OCI-LY3 (cell line): Measurements from ENCODE around the gene ATP2A2.
A peak's percentile ranks its signal among the peaks of the same experiment; 100 is the strongest.

Experiments used
- H2AFZ ChIP-seq: fragments of 200-600, 300-600 bp; shearing (Covaris generic); 2 replicates; pipeline ENCODE4 v1.6.0; 2014; ENCODE audit warnings: antibody characterized with exemption, low read depth, low read length
- H3K27ac ChIP-seq: fragments of 200-600, 300-600 bp; sonication (generic); 2 replicates; pipeline ENCODE4 v1.5.1; 2014; ENCODE audit warnings: mild to moderate bottlenecking, low read length, moderate library complexity, mixed read lengths
- H3K27me3 ChIP-seq: fragments of 200-600, 300-600 bp; sonication (generic); 2 replicates; pipeline ENCODE4 v1.6.1; 2014; ENCODE audit warnings: low read depth, low read length, mixed read lengths
- H3K36me3 ChIP-seq: fragments of 200-600, 300-600 bp; sonication (generic); replicated peaks from 2 replicates; pipeline ENCODE3; 2014; ENCODE audit warnings: low read depth, low read length, mixed read lengths
- H3K4me1 ChIP-seq: fragments of 300-600, 200-600 bp; sonication (generic); 2 replicates; pipeline ENCODE4 v1.6.1; 2014; ENCODE audit warnings: low read length, mixed read lengths
- H3K4me2 ChIP-seq: fragments of 200-600, 300-600 bp; sonication (generic); 2 replicates; pipeline ENCODE4 v1.6.1; 2014; ENCODE audit warnings: low read length, mixed read lengths
- H3K4me3 ChIP-seq: fragments of 300-600, 200-600 bp; sonication (generic); 2 replicates; pipeline ENCODE4 v1.5.1; 2014; ENCODE audit warnings: antibody characterized with exemption, mild to moderate bottlenecking, low read length, moderate library complexity
- H3K79me2 ChIP-seq: fragments of 300-600, 200-600 bp; shearing (Covaris generic); 2 replicates; pipeline ENCODE4 v1.6.1; 2014; ENCODE audit warnings: mild to moderate bottlenecking, low read length, mixed read lengths
- H3K9ac ChIP-seq: fragments of 300-600, 200-600 bp; shearing (Covaris generic); 2 replicates; pipeline ENCODE4 v1.6.0; 2014; ENCODE audit warnings: mild to moderate bottlenecking, low read length, moderate library complexity
- H3K9me3 ChIP-seq: fragments of 200-600, 300-600 bp; shearing (Covaris generic); 2 replicates; pipeline ENCODE4 v1.6.1; 2014; ENCODE audit warnings: low read length, mixed read lengths; ENCODE audit not compliant: insufficient read depth
- H4K20me1 ChIP-seq: fragments of 200-600, 300-600 bp; sonication (generic); 2 replicates; pipeline ENCODE4 v1.6.1; 2016; ENCODE audit warnings: low read length, mixed read lengths; ENCODE audit not compliant: insufficient read depth
- EZH2phosphoT487 ChIP-seq: fragments of 200-600 bp; shearing (Covaris generic); IDR thresholded peaks from 2 replicates; pipeline ENCODE4 v1.6.1; 2018; ENCODE audit warnings: antibody characterized with exemption, mixed run types, low read depth
- TF ChIP-seq, protein P1 (sequence below): fragments of 200-600, 300-600 bp; sonication (generic); IDR thresholded peaks from 2 replicates; pipeline ENCODE4 v1.5.1; 2014; ENCODE audit warnings: antibody characterized with exemption, low read length, low read depth

The ATP2A2 gene

DNA sequence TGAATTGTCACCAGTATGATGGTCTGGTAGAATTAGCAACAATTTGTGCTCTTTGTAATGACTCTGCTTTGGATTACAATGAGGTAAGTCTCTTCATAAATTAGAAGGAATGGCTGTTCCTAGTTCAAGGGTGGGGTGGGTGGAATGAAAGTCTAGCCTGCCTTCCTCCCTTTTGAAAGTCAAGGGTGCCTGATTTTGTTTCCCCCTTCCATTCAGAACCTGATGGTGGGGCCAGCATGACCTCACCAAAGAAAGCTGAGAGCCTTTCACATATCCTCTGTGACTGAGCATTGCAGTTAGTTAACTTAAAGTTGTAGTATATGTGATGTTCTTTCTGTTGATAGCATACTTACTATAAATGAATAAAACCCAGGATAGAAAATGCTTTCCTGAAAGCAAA, 52.2 kb downstream of the ATP2A2 start:
- Histone ChIP-seq H2AFZ (no peak overlapping the region), H3K4me2 (no peak overlapping the region), H3K27me3 (no peaks in the 10 kb centered on the region), H3K4me3 (no peak overlapping the region), H3K36me3 (peaks cover 88% of the 10 kb centered on the region), H3K9me3 (no peaks in the 10 kb centered on the region), H3K9ac (no peak overlapping the region), H3K27ac (no peak overlapping the region), H3K4me1 (peaks cover 6% of the 10 kb centered on the region), H3K79me2 (peaks cover 71% of the 10 kb centered on the region), H4K20me1 (peaks cover 43% of the 10 kb centered on the region)
- TF ChIP-seq EZH2phosphoT487: no peak
- TF ChIP-seq, protein P1, sequence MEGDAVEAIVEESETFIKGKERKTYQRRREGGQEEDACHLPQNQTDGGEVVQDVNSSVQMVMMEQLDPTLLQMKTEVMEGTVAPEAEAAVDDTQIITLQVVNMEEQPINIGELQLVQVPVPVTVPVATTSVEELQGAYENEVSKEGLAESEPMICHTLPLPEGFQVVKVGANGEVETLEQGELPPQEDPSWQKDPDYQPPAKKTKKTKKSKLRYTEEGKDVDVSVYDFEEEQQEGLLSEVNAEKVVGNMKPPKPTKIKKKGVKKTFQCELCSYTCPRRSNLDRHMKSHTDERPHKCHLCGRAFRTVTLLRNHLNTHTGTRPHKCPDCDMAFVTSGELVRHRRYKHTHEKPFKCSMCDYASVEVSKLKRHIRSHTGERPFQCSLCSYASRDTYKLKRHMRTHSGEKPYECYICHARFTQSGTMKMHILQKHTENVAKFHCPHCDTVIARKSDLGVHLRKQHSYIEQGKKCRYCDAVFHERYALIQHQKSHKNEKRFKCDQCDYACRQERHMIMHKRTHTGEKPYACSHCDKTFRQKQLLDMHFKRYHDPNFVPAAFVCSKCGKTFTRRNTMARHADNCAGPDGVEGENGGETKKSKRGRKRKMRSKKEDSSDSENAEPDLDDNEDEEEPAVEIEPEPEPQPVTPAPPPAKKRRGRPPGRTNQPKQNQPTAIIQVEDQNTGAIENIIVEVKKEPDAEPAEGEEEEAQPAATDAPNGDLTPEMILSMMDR: no peak

DNA sequence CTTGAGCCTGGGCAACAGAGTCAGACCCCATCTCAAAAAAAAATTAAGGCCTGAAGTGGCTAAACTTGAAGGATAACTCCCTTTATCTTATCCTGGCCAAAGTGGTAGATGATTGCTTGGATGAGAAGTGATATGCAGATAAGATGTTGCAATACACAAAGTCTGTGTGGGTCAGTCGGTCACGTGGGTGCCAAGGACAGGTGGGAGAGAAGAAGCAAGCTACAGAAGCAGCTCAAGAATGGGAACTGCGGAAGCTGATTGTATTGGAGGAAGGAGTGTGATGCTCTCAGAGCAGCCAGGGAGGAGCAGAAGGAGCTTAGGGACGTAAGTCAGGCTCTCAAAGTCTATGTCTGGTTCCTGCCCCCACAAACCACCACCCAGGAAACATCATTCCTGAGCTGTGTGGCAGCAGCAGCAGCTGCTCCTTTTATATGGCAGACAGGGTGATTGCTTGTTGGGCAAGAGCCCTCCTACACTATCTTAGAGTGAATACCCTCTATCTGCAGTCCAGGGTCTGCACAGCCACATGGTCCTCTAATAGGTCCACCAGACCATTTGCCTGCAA, 54.5 kb downstream of the ATP2A2 start:
- no peak overlapping the region for H3K27ac ChIP-seq
- no peak overlapping the region for H3K4me2 ChIP-seq
- no peak overlapping the region for H3K4me3 ChIP-seq
- no peaks in the 10 kb centered on the region for H3K27me3 ChIP-seq
- H3K36me3 ChIP-seq: peaks cover 89% of the 10 kb centered on the region
- TF ChIP-seq, protein P1: no peak
- no peak for TF ChIP-seq EZH2phosphoT487
- peaks cover 15% of the 10 kb centered on the region for H3K4me1 ChIP-seq
- H2AFZ ChIP-seq: no peak overlapping the region
- H3K9ac ChIP-seq: no peak overlapping the region
- H3K79me2 ChIP-seq: peaks cover 57% of the 10 kb centered on the region
- H4K20me1 ChIP-seq: peaks cover 35% of the 10 kb centered on the region
- no peaks in the 10 kb centered on the region for H3K9me3 ChIP-seq

DNA sequence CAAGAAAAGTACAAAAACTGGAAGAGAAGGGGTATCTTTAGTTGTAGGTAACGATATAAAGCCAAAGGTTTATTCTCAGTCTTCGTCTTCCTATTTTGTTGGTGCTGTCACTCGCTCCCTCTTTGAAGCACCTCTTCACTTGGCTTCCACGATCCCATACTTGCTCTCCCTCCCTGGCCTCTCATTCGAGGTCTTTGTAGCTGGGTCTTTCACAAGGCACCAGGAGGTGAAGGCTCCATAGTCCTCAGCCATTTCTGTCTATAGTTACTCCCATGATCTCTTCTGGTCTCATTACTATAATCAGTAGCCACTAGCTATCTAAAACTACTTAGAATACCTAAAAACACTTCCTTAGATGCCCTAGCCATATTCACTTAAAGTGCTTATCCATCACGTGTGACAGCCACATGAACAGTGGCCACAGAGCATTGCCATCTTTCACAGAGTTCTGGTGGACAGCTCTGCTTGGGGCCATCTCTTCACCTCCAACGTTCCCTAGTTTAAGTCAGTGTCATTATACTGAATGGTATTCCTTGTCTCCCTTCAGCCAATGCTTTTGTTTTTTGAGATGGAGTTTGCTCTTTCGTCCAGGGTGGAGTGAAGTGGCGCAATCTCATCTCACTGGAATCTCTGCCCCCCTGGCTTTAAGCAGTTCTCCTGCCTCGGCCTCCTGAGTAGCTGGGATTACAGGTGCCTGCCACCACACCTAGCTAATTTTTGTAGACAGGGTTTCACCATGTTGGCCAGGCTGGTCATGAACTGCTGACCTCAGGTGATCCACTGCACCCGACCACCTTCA, 57.1 kb downstream of the ATP2A2 start:
- Histone ChIP-seq H3K36me3 (peaks cover 92% of the 10 kb centered on the region), H3K4me3 (no peak overlapping the region), H3K4me2 (0 out of 2 replicates have a peak overlapping the region, but pooled peaks have one; percentile 11), H3K9me3 (no peaks in the 10 kb centered on the region), H3K9ac (no peak overlapping the region), H3K27ac (peak overlapping the region; percentile 53), H4K20me1 (peaks cover 20% of the 10 kb centered on the region; the same call in 1 of the 2 replicates), H2AFZ (no peak overlapping the region), H3K27me3 (no peaks in the 10 kb centered on the region), H3K79me2 (peaks cover 38% of the 10 kb centered on the region), H3K4me1 (peaks cover 15% of the 10 kb centered on the region)
- TF ChIP-seq EZH2phosphoT487: no peak
- TF ChIP-seq, protein P1: no peak

DNA sequence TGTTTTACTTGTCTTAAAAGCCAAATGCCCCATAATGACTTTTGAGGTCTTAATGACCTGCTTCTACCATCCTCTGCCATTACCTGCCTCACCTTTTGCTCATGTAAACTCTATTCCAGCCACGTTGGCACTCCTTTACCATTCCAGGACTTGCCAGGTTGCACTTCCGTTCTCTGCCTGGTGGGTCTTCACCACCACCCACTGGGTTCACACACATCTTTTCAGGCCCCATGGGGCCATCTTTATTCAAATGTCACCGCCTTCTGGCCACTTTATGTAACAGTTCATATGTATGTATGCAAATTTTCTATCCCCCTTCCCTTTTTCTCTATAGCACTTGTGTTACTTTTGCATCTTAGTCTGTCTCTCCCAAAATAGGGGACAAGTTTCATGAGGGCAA, 57.7 kb downstream of the ATP2A2 start:
- TF ChIP-seq, protein P1: peak; percentile 27
- no peak for TF ChIP-seq EZH2phosphoT487

More for the DNA sequence above, 57.7 kb downstream of the ATP2A2 start:
- Histone ChIP-seq H3K27me3 (no peaks in the 10 kb centered on the region), H3K36me3 (peaks cover 92% of the 10 kb centered on the region), H2AFZ (no peak overlapping the region), H4K20me1 (peaks cover 17% of the 10 kb centered on the region; the same call in 1 of the 2 replicates), H3K4me3 (no peak overlapping the region), H3K79me2 (peaks cover 35% of the 10 kb centered on the region), H3K9ac (no peak overlapping the region), H3K27ac (peak overlapping the region; percentile 53), H3K9me3 (no peaks in the 10 kb centered on the region), H3K4me2 (peak overlapping the region; percentile 11; the same call in 1 of the 2 replicates), H3K4me1 (peaks cover 15% of the 10 kb centered on the region)
